Measurements from ENCODE around the gene TNFRSF11A. TPM values are rescaled to one million over a fixed set of nuclear protein-coding genes. Genes with fewer than 3 reads are reported as not detected.
A peak's percentile ranks its signal among the peaks of the same experiment; 100 is the strongest.

TNFRSF11A gene
- total RNA-seq, 1 experiment from 2014 or later = 2.3 TPM

DNA sequence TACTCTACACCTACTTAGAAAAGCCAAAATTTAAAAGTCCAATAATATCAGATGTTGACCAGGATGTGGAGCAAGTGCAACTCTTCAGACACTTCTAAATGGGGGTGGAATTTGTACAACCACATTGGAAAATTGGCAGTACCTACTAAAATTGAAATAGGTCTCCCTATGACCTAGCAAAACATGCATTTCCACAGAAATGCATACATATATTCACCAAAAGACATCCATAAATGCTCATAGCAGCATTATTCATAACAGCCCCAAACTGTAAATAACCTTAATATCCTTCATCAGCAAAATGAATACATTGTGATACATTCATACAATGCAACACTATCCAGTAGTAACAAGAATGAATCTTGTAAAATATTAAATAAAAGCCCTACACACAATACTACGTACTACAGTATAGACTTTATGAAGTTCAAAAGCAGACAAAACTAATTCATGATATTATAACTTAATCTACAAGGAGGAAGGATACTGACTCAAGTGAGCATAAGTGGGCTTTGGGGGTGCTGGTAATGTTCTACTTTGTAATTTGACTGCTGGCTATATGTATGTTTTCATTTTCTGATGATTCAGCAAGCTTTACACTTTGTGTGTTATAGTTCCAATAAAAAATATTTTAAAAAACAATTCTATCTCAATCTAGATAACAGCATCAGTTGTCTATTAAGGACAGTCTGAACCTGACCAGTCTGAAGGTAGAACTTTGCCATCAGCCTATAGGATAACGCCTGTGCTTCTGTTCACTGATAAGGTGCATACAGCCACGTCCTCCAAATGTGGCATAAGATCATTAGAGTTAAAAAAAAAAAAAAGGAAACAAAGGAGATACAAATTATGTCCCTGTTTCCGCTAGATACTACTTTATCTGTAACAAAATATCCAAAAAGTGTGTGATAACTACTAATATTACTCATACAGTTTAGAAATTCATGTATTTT lies 6.6 kb upstream of the TNFRSF11A start:
- no peak for DNase-seq (ENCODE audit: unreplicated experiment)
- TF ChIP-seq, protein P1, sequence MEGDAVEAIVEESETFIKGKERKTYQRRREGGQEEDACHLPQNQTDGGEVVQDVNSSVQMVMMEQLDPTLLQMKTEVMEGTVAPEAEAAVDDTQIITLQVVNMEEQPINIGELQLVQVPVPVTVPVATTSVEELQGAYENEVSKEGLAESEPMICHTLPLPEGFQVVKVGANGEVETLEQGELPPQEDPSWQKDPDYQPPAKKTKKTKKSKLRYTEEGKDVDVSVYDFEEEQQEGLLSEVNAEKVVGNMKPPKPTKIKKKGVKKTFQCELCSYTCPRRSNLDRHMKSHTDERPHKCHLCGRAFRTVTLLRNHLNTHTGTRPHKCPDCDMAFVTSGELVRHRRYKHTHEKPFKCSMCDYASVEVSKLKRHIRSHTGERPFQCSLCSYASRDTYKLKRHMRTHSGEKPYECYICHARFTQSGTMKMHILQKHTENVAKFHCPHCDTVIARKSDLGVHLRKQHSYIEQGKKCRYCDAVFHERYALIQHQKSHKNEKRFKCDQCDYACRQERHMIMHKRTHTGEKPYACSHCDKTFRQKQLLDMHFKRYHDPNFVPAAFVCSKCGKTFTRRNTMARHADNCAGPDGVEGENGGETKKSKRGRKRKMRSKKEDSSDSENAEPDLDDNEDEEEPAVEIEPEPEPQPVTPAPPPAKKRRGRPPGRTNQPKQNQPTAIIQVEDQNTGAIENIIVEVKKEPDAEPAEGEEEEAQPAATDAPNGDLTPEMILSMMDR (IDR thresholded peaks at IDR 0.05; ENCODE audit: unreplicated experiment) = no peak
- no peak overlapping the region for H3K4me3 Mint-ChIP-seq (ENCODE audit: unreplicated experiment)
- no peak overlapping the region for H3K27ac Mint-ChIP-seq (ENCODE audit: low read depth, unreplicated experiment)
- H3K36me3 Mint-ChIP-seq (ENCODE audit: insufficient read depth, unreplicated experiment) = no peaks in the 10 kb centered on the region
- H3K27me3 Mint-ChIP-seq (ENCODE audit: insufficient read depth, unreplicated experiment) = peaks cover 19% of the 10 kb centered on the region
- no peaks in the 10 kb centered on the region for H3K9me3 Mint-ChIP-seq (ENCODE audit: unreplicated experiment)
- BruUV-seq (replicated peaks) = no TSS peak
- ChIA-PET CTCF (no interaction called here), POLR2A (no interaction called here)
- intact Hi-C loops (cut with micrococcal nuclease) = no loop called here
- no peaks in the 10 kb centered on the region for H3K4me1 Mint-ChIP-seq (ENCODE audit: insufficient read depth, unreplicated experiment)

DNA sequence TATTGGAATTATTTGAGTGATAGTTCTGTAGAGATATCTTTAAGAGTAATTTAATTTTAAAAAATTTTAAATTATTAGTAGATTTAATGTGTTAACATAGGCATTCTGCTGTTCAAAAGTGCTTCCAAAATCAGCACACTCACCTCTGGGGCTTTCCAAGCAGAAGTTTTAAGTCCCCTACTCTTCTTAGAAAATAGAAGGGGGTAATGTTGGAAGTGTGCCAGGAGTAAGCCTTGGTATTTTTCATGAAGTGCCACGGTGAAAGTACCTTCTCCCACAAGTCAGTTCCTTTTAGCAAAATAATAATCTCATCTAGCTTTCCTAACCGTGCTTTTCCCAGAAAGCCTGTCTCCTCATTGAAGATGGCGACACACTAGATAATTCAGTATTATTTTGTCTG lies 3.9 kb upstream of the TNFRSF11A start:
- CTCF ChIA-PET = interaction anchor here (0.8 to 0.9 kb wide), 2 partner anchors 10 to 104 kb away, joined by 4 read pairs; no protein-coding TSS in a partner anchor
- TF ChIP-seq, protein P1 (IDR thresholded peaks at IDR 0.05; ENCODE audit: unreplicated experiment) = no peak
- DNase-seq (ENCODE audit: unreplicated experiment) = no peak
- no peak overlapping the region for H3K4me3 Mint-ChIP-seq (ENCODE audit: unreplicated experiment)
- H3K9me3 Mint-ChIP-seq (ENCODE audit: unreplicated experiment) = no peaks in the 10 kb centered on the region
- H3K4me1 Mint-ChIP-seq (ENCODE audit: insufficient read depth, unreplicated experiment) = peaks cover 5% of the 10 kb centered on the region
- H3K36me3 Mint-ChIP-seq (ENCODE audit: insufficient read depth, unreplicated experiment) = no peaks in the 10 kb centered on the region
- BruUV-seq (replicated peaks) = no TSS peak
- H3K27me3 Mint-ChIP-seq (ENCODE audit: insufficient read depth, unreplicated experiment) = peaks cover 30% of the 10 kb centered on the region
- POLR2A ChIA-PET = interaction anchor here (1.1 to 2.0 kb wide), 5 partner anchors 9 to 134 kb away, joined by 3 to 5 read pairs (median 4); partner anchors contain the start of genes PIGN and RELCH
- no peak overlapping the region for H3K27ac Mint-ChIP-seq (ENCODE audit: low read depth, unreplicated experiment)
- intact Hi-C loops (cut with micrococcal nuclease) = no loop called here

DNA sequence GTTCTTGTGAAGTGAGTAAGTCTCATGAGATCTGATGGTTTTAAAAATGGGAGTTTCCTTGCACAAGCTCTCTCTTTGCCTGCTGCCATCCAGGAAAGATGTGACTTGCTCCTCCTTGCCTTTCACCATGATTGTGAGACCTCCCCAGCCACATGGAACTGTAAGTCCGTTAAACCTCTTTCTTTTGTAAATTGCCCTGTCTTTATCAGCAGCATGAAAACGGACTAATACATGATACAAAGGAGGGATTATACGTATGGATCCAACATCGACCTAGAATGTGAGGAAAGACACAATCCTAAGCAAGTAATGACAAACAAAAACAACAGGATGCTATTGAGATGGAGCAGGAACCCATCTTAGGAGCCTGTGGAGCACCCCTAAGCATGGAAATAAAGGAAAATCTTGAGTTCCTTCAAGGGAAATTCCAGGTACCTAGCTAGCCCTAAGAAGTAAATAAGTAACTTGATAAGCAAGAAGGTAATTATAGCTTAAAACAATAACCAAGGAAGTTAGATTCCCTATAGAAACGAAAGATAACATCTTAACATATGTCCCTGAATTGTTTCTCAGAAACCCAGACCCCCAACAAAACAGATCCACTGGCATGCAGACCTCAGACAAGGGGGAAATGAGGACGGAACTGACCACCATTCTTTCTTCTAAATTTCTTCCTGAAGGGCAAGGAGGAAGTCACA lies 1.5 kb upstream of the TNFRSF11A start:
- Mint-ChIP-seq H3K27ac (ENCODE audit: low read depth, unreplicated experiment) (no peak overlapping the region), H3K36me3 (ENCODE audit: insufficient read depth, unreplicated experiment) (no peaks in the 10 kb centered on the region), H3K4me3 (ENCODE audit: unreplicated experiment) (peak overlapping the region; percentile 59), H3K27me3 (ENCODE audit: insufficient read depth, unreplicated experiment) (peaks cover 30% of the 10 kb centered on the region), H3K4me1 (ENCODE audit: insufficient read depth, unreplicated experiment) (peaks cover 13% of the 10 kb centered on the region), H3K9me3 (ENCODE audit: unreplicated experiment) (no peaks in the 10 kb centered on the region)
- TF ChIP-seq, protein P1 (IDR thresholded peaks at IDR 0.05; ENCODE audit: unreplicated experiment) = no peak
- no TSS peak for BruUV-seq (replicated peaks)
- intact Hi-C loops (cut with micrococcal nuclease) = no loop called here
- ChIA-PET CTCF (interaction anchor here (0.5 to 1.6 kb wide), 12 partner anchors 8 to 1003 kb away, joined by 3 to 4 read pairs (median 3); no protein-coding TSS in a partner anchor), POLR2A (interaction anchor here (0.6 to 2.0 kb wide), 7 partner anchors 8 to 205 kb away, joined by 3 to 6 read pairs (median 3); partner anchors contain the start of genes PIGN and RELCH)
- no peak for DNase-seq (ENCODE audit: unreplicated experiment)
